Muscle of leg (tissue), 11 donors: ENCODE data around the gene ERBB3. TPM values are rescaled to one million over a fixed set of nuclear protein-coding genes. Genes with fewer than 3 reads are reported as not detected.

Source experiments
- DNase-seq: peaks from one replicate; pipeline ENCODE4 v3.0.0; 2013
- H3K27ac ChIP-seq: one replicate; pipeline ENCODE4 v1.5.1; 2013; ENCODE audit warnings: mild to moderate bottlenecking, low read length, control low read depth
- H3K27me3 ChIP-seq: one replicate; pipeline ENCODE4 v1.6.1; 2013; ENCODE audit warnings: low read length; ENCODE audit not compliant: control insufficient read depth, insufficient read depth
- H3K36me3 ChIP-seq: one replicate; pipeline ENCODE4 v1.6.1; 2013; ENCODE audit warnings: low read length; ENCODE audit not compliant: control insufficient read depth, insufficient read depth
- H3K4me1 ChIP-seq: one replicate; pipeline ENCODE4 v1.6.1; 2013; ENCODE audit warnings: low read length; ENCODE audit not compliant: control insufficient read depth, insufficient read depth
- H3K4me3 ChIP-seq: one replicate; pipeline ENCODE4 v1.5.1; 2013; ENCODE audit warnings: low read length, control low read depth
- H3K9me3 ChIP-seq: replicated peaks from 2 replicates; pipeline ENCODE4 v1.6.1; 2013; ENCODE audit warnings: low read depth, low read length; ENCODE audit not compliant: control insufficient read depth
- WGBS: methylation state at CpG from one replicate; pipeline ENCODE4 v1.1.5; 2013; ENCODE audit warnings: missing lambda C conversion rate; ENCODE audit not compliant: insufficient coverage; 5-methylcytosine and 5-hydroxymethylcytosine counted together
- polyA plus RNA-seq, 8 donors: library from polyadenylated mRNA; unstranded; fragments of 120-200 nt; gene quantifications; one replicate each; pipeline versions ENCODE4 v1.2.1 to v1.2.3, GENCODE V29; 2013; ENCODE audit warnings: inconsistent platforms in 1 of 8, low replicate concordance in 1 of 8; ENCODE audit not compliant: insufficient read length in 8 of 8, insufficient read depth in 1 of 8
- total RNA-seq: library from RNA; stranded (reverse); fragments of 120-200 nt; gene quantifications from one replicate; pipeline ENCODE4 v1.2.4, GENCODE V29; 2013

Gene ERBB3
- total and polyA plus RNA-seq, 9 donors = 116 to 224 (median 136) TPM

DNA sequence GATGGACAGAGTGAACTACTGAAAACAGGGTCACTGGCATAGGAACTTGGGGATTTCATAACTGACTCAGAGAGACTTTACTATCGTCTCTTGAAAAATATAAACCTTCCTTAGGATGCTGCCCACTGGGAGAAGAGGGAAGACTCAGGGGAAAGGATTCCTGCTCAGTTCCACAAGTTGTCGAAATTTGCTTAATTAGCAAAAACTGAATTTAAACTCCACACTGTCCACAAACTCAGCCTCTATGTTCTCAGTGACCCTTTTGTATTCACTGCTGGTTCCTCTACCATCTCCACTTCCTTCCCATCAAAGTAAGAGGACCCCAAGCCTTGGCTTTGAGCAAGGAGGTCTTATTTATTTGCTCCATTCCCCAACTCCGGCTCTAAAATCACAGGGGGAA lies 65.3 kb downstream of the ERBB3 start:
- Histone ChIP-seq H3K36me3 (peaks cover 49% of the 10 kb centered on the region), H3K9me3 (no peaks in the 10 kb centered on the region), H3K27ac (no peak overlapping the region), H3K4me1 (peaks cover 8% of the 10 kb centered on the region), H3K27me3 (no peaks in the 10 kb centered on the region), H3K4me3 (no peak overlapping the region)
- WGBS = 71% methylated on average over 1 of the region's 3 CpGs
- no peak for DNase-seq

DNA sequence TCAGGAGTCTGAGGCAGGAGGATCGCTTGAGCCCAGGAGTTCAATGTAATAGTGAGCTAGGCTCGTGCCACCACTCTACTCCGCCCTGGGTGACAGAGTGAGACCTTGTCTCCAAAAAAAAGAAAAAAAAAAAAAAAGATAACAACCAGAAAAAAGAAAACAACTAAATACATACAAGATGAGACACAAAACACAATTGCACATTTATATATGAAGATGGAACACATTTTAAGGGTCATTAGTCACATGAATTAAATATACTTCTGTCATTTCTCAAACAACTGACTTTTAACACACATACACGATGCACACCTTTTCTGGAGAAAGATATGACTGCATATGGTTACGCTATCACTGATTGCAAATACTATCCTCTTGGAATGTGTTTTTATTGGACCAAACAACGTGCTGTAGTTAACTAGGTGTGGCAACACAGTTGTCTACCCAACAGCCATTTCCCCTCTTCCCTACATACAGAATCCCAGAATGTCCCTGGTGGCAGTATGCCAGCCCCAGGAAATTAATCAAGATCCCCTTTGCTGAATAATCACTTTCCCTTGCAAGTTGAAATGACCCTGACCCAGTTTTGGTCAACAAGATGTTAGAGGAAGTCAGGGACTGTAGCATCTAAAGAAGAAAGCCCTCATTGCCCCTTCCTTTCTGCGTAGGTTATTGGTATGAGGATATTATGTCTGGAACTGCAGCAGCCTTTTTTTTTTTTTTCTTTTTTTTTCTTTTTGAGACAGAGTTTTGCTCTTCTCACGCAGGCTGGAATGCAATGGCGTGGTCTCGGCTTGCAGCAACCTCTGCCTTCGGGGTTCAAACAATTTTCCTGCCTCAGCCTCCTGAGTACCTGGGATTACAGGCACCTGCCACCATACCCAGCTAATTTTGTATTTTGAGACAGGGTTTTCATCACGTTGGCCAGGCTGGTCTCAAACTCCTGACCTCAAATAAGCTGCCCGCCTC lies 66.8 kb downstream of the ERBB3 start:
- H3K27ac ChIP-seq = peak overlapping the region; percentile 25
- peak; percentile 52 for DNase-seq
- H3K36me3 ChIP-seq = peaks cover 40% of the 10 kb centered on the region
- H3K4me3 ChIP-seq = no peak overlapping the region
- no peaks in the 10 kb centered on the region for H3K9me3 ChIP-seq
- H3K27me3 ChIP-seq = no peaks in the 10 kb centered on the region
- H3K4me1 ChIP-seq = peaks cover 15% of the 10 kb centered on the region
- whole genome bisulfite sequencing = 50% methylated on average over 2 of the region's 13 CpGs

GRCh38 chr12:56150563-56150962 lies 70.6 kb downstream of the ERBB3 start:
- H3K27ac ChIP-seq = no peak overlapping the region
- H3K9me3 ChIP-seq = no peaks in the 10 kb centered on the region
- peaks cover 12% of the 10 kb centered on the region for H3K36me3 ChIP-seq
- DNase-seq = peak; percentile 40
- H3K4me3 ChIP-seq = no peak overlapping the region
- H3K4me1 ChIP-seq = peaks cover 41% of the 10 kb centered on the region
- no peaks in the 10 kb centered on the region for H3K27me3 ChIP-seq
- no CpG with 5 or more reads among the region's 3 CpGs for WGBS

DNA sequence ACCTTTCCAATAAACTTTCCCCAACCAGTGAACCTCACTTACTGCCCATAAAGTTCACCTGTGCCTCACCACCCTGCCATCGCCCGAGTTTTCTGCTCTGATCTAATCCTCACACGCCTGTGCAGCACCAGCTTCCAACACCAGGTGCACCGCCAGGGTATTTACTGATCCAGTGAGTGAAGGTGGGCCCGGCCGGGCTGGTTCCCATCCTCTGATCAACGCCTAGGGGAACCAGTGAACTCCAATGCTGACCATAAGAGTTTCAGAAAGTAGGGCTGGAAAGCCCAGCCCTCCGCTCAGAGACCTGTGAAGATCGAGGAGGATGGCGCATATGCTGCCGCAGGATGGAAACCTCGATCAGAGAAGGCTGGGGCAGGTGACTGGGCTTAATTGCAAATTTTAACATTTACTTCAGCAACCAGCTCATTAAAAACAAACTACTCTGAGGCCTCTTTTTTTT lies 71.7 kb downstream of the ERBB3 start:
- DNase-seq = peak; percentile 43
- Histone ChIP-seq H3K36me3 (peaks cover 17% of the 10 kb centered on the region), H3K4me3 (peak overlapping the region; percentile 67), H3K4me1 (peaks cover 45% of the 10 kb centered on the region), H3K9me3 (no peaks in the 10 kb centered on the region), H3K27me3 (no peaks in the 10 kb centered on the region), H3K27ac (peak overlapping the region; percentile 89)
- 5% methylated on average over 9 of the region's 12 CpGs for WGBS

GRCh38 chr12:56152132-56152755 lies 72.3 kb downstream of the ERBB3 start, which contains the start of gene MYL6B:
TSS of gene MYL6B (plus strand) at chr12:56152587. CDS start at chr12:56153919, 1,332 bp downstream.
- H3K4me3 ChIP-seq = peak within 1 kb of the TSS; percentile 67
- no peaks in the 10 kb centered on the region for H3K9me3 ChIP-seq
- no peaks in the 10 kb centered on the region for H3K27me3 ChIP-seq
- H3K36me3 ChIP-seq = peaks cover 17% of the 10 kb centered on the region
- WGBS = under 1% methylated on average over 23 of the region's 37 CpGs
- H3K4me1 ChIP-seq = peaks cover 46% of the 10 kb centered on the region
- DNase-seq = peak; percentile 98
- peak within 1 kb of the TSS; percentile 89 for H3K27ac ChIP-seq

Other genes with a start within 250 kb of the ERBB3 start
- 2.7 TPM for gene MMP19, start 237.2 kb upstream of the ERBB3 start, total RNA-seq
- 1 to 10 TPM; 1.0 to 2.9 (median 1.9) TPM for gene MMP19, start 237.2 kb upstream of the ERBB3 start, polyA plus RNA-seq
- gene PYM1, start 152.3 kb upstream of the ERBB3 start, total RNA-seq = 22.2 TPM
- gene PYM1, start 152.3 kb upstream of the ERBB3 start, polyA plus RNA-seq = 10 to 100 TPM; 22.1 to 26.8 (median 23.8) TPM
- gene DGKA, start 149.0 kb upstream of the ERBB3 start, total RNA-seq = 13.3 TPM
- 10 to 100 TPM; 10.8 to 29.6 (median 15.7) TPM for gene DGKA, start 149.0 kb upstream of the ERBB3 start, polyA plus RNA-seq
- gene PMEL, start 114.1 kb upstream of the ERBB3 start, total RNA-seq = 0.62 TPM
- gene PMEL, start 114.1 kb upstream of the ERBB3 start, polyA plus RNA-seq = 10 to 100 TPM in 1 of 8 donors, 1 to 10 TPM in 6, under 1 TPM in 1; 0.72 to 16.2 (median 1.3) TPM
- 20.8 TPM for gene CDK2, start 113.3 kb upstream of the ERBB3 start, total RNA-seq
- gene CDK2, start 113.3 kb upstream of the ERBB3 start, polyA plus RNA-seq = 10 to 100 TPM; 24.9 to 34.4 (median 31.4) TPM
- gene RAB5B, start 106.1 kb upstream of the ERBB3 start, total RNA-seq = 62.1 TPM
- 100 to 1,000 TPM; 108 to 116 (median 113) TPM for gene RAB5B, start 106.1 kb upstream of the ERBB3 start, polyA plus RNA-seq
- gene SUOX, start 82.9 kb upstream of the ERBB3 start, total RNA-seq = 19.3 TPM
- gene SUOX, start 82.9 kb upstream of the ERBB3 start, polyA plus RNA-seq = 10 to 100 TPM; 13.1 to 18.0 (median 14.5) TPM
- gene IKZF4, start 59.1 kb upstream of the ERBB3 start, total RNA-seq = 2.2 TPM
- gene IKZF4, start 59.1 kb upstream of the ERBB3 start, polyA plus RNA-seq = 1 to 10 TPM; 5.0 to 8.7 (median 7.1) TPM
- gene RPS26, start 38.2 kb upstream of the ERBB3 start, total RNA-seq = 255 TPM
- 100 to 1,000 TPM in 5 of 8 donors, 10 to 100 TPM in 3; 84.2 to 522 (median 202) TPM for gene RPS26, start 38.2 kb upstream of the ERBB3 start, polyA plus RNA-seq
- 97.2 TPM for gene PA2G4, start 24.4 kb downstream of the ERBB3 start, total RNA-seq
- 100 to 1,000 TPM in 7 of 8 donors, 10 to 100 TPM in 1; 97.8 to 128 (median 119) TPM for gene PA2G4, start 24.4 kb downstream of the ERBB3 start, polyA plus RNA-seq
- 9,217 TPM for gene RPL41, start 36.5 kb downstream of the ERBB3 start, total RNA-seq
- gene RPL41, start 36.5 kb downstream of the ERBB3 start, polyA plus RNA-seq = 1,000 to 10,000 TPM; 4,607 to 7,530 (median 5,394) TPM
- 4.2 TPM for gene ZC3H10, start 38.1 kb downstream of the ERBB3 start, total RNA-seq
- gene ZC3H10, start 38.1 kb downstream of the ERBB3 start, polyA plus RNA-seq = 1 to 10 TPM; 4.1 to 7.7 (median 4.8) TPM
- gene ESYT1, start 48.1 kb downstream of the ERBB3 start, total RNA-seq = 63.7 TPM
- gene ESYT1, start 48.1 kb downstream of the ERBB3 start, polyA plus RNA-seq = 10 to 100 TPM; 75.3 to 90.9 (median 86.2) TPM
- gene MYL6B, start 72.4 kb downstream of the ERBB3 start, total RNA-seq = 682 TPM
- 1,000 to 10,000 TPM in 2 of 8 donors, 100 to 1,000 TPM in 6; 543 to 1,374 (median 850) TPM for gene MYL6B, start 72.4 kb downstream of the ERBB3 start, polyA plus RNA-seq
- 1,791 TPM for gene MYL6, start 78.2 kb downstream of the ERBB3 start, total RNA-seq
- 1,000 to 10,000 TPM; 1,431 to 2,233 (median 1,647) TPM for gene MYL6, start 78.2 kb downstream of the ERBB3 start, polyA plus RNA-seq
- gene SMARCC2, start 109.3 kb downstream of the ERBB3 start, total RNA-seq = 46.8 TPM
- gene SMARCC2, start 109.3 kb downstream of the ERBB3 start, polyA plus RNA-seq = 10 to 100 TPM; 53.3 to 71.7 (median 55.9) TPM
- 47.5 TPM for gene RNF41, start 141.8 kb downstream of the ERBB3 start, total RNA-seq
- 10 to 100 TPM; 35.5 to 49.3 (median 44.1) TPM for gene RNF41, start 141.8 kb downstream of the ERBB3 start, polyA plus RNA-seq
- gene NABP2, start 144.2 kb downstream of the ERBB3 start, total RNA-seq = 24.1 TPM
- 10 to 100 TPM; 16.1 to 23.6 (median 20.3) TPM for gene NABP2, start 144.2 kb downstream of the ERBB3 start, polyA plus RNA-seq
- gene SLC39A5, start 149.9 kb downstream of the ERBB3 start, total RNA-seq = 0.35 TPM
- 10 to 100 TPM in 1 of 8 donors, 1 to 10 TPM in 2, under 1 TPM in 5; 0.32 to 18.5 (median 0.63) TPM for gene SLC39A5, start 149.9 kb downstream of the ERBB3 start, polyA plus RNA-seq
- gene ANKRD52, start 178.2 kb downstream of the ERBB3 start, total RNA-seq = 8.6 TPM
- 10 to 100 TPM; 16.4 to 22.6 (median 18.9) TPM for gene ANKRD52, start 178.2 kb downstream of the ERBB3 start, polyA plus RNA-seq
- 18.9 TPM for gene COQ10A, start 186.8 kb downstream of the ERBB3 start, total RNA-seq
- 10 to 100 TPM; 13.4 to 34.4 (median 19.0) TPM for gene COQ10A, start 186.8 kb downstream of the ERBB3 start, polyA plus RNA-seq
- 93.5 TPM for gene CS, start 220.2 kb downstream of the ERBB3 start, total RNA-seq
- 100 to 1,000 TPM; 174 to 252 (median 214) TPM for gene CS, start 220.2 kb downstream of the ERBB3 start, polyA plus RNA-seq
- gene CNPY2, start 235.8 kb downstream of the ERBB3 start, total RNA-seq = 78.3 TPM
- 10 to 100 TPM; 41.5 to 73.0 (median 61.1) TPM for gene CNPY2, start 235.8 kb downstream of the ERBB3 start, polyA plus RNA-seq